ENCODE results near the gene GNB1L.

- no peak for TF ChIP-seq POLR2A (IDR thresholded peaks at IDR 0.05)
- TF ChIP-seq, protein P1, sequence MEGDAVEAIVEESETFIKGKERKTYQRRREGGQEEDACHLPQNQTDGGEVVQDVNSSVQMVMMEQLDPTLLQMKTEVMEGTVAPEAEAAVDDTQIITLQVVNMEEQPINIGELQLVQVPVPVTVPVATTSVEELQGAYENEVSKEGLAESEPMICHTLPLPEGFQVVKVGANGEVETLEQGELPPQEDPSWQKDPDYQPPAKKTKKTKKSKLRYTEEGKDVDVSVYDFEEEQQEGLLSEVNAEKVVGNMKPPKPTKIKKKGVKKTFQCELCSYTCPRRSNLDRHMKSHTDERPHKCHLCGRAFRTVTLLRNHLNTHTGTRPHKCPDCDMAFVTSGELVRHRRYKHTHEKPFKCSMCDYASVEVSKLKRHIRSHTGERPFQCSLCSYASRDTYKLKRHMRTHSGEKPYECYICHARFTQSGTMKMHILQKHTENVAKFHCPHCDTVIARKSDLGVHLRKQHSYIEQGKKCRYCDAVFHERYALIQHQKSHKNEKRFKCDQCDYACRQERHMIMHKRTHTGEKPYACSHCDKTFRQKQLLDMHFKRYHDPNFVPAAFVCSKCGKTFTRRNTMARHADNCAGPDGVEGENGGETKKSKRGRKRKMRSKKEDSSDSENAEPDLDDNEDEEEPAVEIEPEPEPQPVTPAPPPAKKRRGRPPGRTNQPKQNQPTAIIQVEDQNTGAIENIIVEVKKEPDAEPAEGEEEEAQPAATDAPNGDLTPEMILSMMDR (IDR thresholded peaks at IDR 0.05), result no peak
Measured at GRCh38 chr22:19743081-19743480, 111.6 kb downstream of the GNB1L start.
